Measurements from ENCODE around the gene LIPC. TPM values are rescaled to one million over a fixed set of nuclear protein-coding genes. Genes with fewer than 3 reads are reported as not detected.

LIPC gene
- total and polyA plus RNA-seq, 2 experiments from 2014 or later, result not detected

GRCh38 chr15:58398643-58399042 is 33.1 kb upstream of the LIPC start:
- no peaks in the 10 kb centered on the region for H3K36me3 ChIP-seq (ENCODE audit: insufficient read depth)
- H3K4me3 Mint-ChIP-seq, result no peak overlapping the region
- H3F3A ChIP-seq (replicated peaks; ENCODE audit: low read depth), result no peaks in the 10 kb centered on the region
- ATAC-seq, result peak; percentile 61
- peaks cover 5% of the 10 kb centered on the region; the same call in 2 of the 3 replicates for H3K4me1 Mint-ChIP-seq
- peaks cover 2% of the 10 kb centered on the region for H3K27me3 Mint-ChIP-seq (ENCODE audit: insufficient read depth, low read depth, poor library complexity)
- no peaks in the 10 kb centered on the region for H3K27me3 ChIP-seq (ENCODE audit: insufficient read depth)
- TF ChIP-seq JUNB (IDR thresholded peaks at IDR 0.05; ENCODE audit: unreplicated experiment), result no peak
- TF ChIP-seq ZNF331 (CRISPR knock-in tag; IDR thresholded peaks at IDR 0.05; ENCODE audit: low read depth), result no peak
- TF ChIP-seq, protein P1, sequence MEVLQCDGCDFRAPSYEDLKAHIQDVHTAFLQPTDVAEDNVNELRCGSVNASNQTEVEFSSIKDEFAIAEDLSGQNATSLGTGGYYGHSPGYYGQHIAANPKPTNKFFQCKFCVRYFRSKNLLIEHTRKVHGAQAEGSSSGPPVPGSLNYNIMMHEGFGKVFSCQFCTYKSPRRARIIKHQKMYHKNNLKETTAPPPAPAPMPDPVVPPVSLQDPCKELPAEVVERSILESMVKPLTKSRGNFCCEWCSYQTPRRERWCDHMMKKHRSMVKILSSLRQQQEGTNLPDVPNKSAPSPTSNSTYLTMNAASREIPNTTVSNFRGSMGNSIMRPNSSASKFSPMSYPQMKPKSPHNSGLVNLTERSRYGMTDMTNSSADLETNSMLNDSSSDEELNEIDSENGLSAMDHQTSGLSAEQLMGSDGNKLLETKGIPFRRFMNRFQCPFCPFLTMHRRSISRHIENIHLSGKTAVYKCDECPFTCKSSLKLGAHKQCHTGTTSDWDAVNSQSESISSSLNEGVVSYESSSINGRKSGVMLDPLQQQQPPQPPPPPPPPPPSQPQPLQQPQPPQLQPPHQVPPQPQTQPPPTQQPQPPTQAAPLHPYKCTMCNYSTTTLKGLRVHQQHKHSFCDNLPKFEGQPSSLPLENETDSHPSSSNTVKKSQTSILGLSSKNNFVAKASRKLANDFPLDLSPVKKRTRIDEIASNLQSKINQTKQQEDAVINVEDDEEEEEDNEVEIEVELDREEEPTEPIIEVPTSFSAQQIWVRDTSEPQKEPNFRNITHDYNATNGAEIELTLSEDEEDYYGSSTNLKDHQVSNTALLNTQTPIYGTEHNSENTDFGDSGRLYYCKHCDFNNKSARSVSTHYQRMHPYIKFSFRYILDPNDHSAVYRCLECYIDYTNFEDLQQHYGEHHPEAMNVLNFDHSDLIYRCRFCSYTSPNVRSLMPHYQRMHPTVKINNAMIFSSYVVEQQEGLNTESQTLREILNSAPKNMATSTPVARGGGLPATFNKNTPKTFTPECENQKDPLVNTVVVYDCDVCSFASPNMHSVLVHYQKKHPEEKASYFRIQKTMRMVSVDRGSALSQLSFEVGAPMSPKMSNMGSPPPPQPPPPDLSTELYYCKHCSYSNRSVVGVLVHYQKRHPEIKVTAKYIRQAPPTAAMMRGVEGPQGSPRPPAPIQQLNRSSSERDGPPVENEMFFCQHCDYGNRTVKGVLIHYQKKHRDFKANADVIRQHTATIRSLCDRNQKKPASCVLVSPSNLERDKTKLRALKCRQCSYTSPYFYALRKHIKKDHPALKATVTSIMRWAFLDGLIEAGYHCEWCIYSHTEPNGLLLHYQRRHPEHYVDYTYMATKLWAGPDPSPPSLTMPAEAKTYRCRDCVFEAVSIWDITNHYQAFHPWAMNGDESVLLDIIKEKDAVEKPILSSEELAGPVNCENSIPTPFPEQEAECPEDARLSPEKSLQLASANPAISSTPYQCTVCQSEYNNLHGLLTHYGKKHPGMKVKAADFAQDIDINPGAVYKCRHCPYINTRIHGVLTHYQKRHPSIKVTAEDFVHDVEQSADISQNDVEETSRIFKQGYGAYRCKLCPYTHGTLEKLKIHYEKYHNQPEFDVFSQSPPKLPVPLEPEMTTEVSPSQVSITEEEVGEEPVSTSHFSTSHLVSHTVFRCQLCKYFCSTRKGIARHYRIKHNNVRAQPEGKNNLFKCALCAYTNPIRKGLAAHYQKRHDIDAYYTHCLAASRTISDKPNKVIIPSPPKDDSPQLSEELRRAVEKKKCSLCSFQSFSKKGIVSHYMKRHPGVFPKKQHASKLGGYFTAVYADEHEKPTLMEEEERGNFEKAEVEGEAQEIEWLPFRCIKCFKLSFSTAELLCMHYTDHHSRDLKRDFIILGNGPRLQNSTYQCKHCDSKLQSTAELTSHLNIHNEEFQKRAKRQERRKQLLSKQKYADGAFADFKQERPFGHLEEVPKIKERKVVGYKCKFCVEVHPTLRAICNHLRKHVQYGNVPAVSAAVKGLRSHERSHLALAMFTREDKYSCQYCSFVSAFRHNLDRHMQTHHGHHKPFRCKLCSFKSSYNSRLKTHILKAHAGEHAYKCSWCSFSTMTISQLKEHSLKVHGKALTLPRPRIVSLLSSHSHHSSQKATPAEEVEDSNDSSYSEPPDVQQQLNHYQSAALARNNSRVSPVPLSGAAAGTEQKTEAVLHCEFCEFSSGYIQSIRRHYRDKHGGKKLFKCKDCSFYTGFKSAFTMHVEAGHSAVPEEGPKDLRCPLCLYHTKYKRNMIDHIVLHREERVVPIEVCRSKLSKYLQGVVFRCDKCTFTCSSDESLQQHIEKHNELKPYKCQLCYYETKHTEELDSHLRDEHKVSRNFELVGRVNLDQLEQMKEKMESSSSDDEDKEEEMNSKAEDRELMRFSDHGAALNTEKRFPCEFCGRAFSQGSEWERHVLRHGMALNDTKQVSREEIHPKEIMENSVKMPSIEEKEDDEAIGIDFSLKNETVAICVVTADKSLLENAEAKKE (CRISPR knock-in tag; IDR thresholded peaks at IDR 0.05), result no peak
- no peak for TF ChIP-seq POLR2AphosphoS5 (IDR thresholded peaks at IDR 0.05; ENCODE audit: low read depth)
- TF ChIP-seq NANOG (IDR thresholded peaks at IDR 0.05; ENCODE audit: borderline replicate concordance), result no peak
- peak overlapping the region; percentile 90 for H2AFZ ChIP-seq
- no peaks in the 10 kb centered on the region for H3K9me3 Mint-ChIP-seq
- no peaks in the 10 kb centered on the region for H3K79me2 ChIP-seq (replicated peaks; ENCODE audit: insufficient read depth)
- no peak overlapping the region for H3K27ac Mint-ChIP-seq
- no peak overlapping the region for H3K4me3 ChIP-seq
- peak; percentile 10 for DNase-seq (ENCODE audit: low spot score)
- no peak overlapping the region for H3K4me2 ChIP-seq
- no peaks in the 10 kb centered on the region for H3K9me2 ChIP-seq (ENCODE audit: insufficient read depth)
- no peaks in the 10 kb centered on the region for H4K20me1 ChIP-seq (replicated peaks; ENCODE audit: insufficient read depth)
- H3K4me1 ChIP-seq (ENCODE audit: insufficient read depth), result no peaks in the 10 kb centered on the region
- H3K36me3 Mint-ChIP-seq (ENCODE audit: low read depth), result no peaks in the 10 kb centered on the region
- H3K27ac ChIP-seq (ENCODE audit: low read depth), result no peak overlapping the region

- no peaks in the 10 kb centered on the region for H3K9me2 ChIP-seq (ENCODE audit: insufficient read depth)
- ATAC-seq (no peak), DNase-seq (ENCODE audit: low spot score) (no peak)
- H4K20me1 ChIP-seq (replicated peaks; ENCODE audit: insufficient read depth), result no peaks in the 10 kb centered on the region
- no peak overlapping the region for H2AFZ ChIP-seq
- Mint-ChIP-seq H3K27me3 (ENCODE audit: insufficient read depth, low read depth, poor library complexity) (peaks cover 2% of the 10 kb centered on the region), H3K9me3 (no peaks in the 10 kb centered on the region), H3K4me3 (no peak overlapping the region), H3K27ac (no peak overlapping the region), H3K4me1 (peaks cover 5% of the 10 kb centered on the region; the same call in 2 of the 3 replicates), H3K36me3 (ENCODE audit: low read depth) (no peaks in the 10 kb centered on the region)
- H3K79me2 ChIP-seq (replicated peaks; ENCODE audit: insufficient read depth), result no peaks in the 10 kb centered on the region
- no peaks in the 10 kb centered on the region for H3K27me3 ChIP-seq (ENCODE audit: insufficient read depth)
- H3K4me2 ChIP-seq, result no peak overlapping the region
- no peak overlapping the region for H3K4me3 ChIP-seq
- H3K4me1 ChIP-seq (ENCODE audit: insufficient read depth), result no peaks in the 10 kb centered on the region
- H3K36me3 ChIP-seq (ENCODE audit: insufficient read depth), result no peaks in the 10 kb centered on the region
- TF ChIP-seq ZNF331 (CRISPR knock-in tag; IDR thresholded peaks at IDR 0.05; ENCODE audit: low read depth) (no peak), EZH2phosphoT487 (IDR thresholded peaks at IDR 0.05; ENCODE audit: unreplicated experiment) (no peak), STAT1 (IDR thresholded peaks at IDR 0.05; ENCODE audit: unreplicated experiment) (no peak)
- H3F3A ChIP-seq (replicated peaks; ENCODE audit: low read depth), result no peaks in the 10 kb centered on the region
- H3K27ac ChIP-seq (ENCODE audit: low read depth), result no peak overlapping the region
Measured at GRCh38 chr15:58399739-58400138, 32.1 kb upstream of the LIPC start.
